Suprapubic skin (tissue), 3 donors: ENCODE data around the gene PITX2.

Experiments used
- POLR2A ChIP-seq, 2 donors: fragments of 450-650 bp; IDR thresholded peaks; one replicate each; pipeline ENCODE4 v1.6.1; 2017; ENCODE audit warnings: antibody characterized with exemption in 2 of 2, mild to moderate bottlenecking in 2 of 2, moderate library complexity in 2 of 2
- TF ChIP-seq, protein P1 (sequence below), 2 donors: fragments of 200-600 bp in 1 of 2; fragments of 450-650 bp in 1 of 2; sonication (generic) in 1 of 2; IDR thresholded peaks; one replicate each; pipeline ENCODE4 v1.5.1; 2016 to 2019; ENCODE audit warnings: antibody characterized with exemption in 2 of 2, mild to moderate bottlenecking in 1 of 2, moderate library complexity in 1 of 2

DNA sequence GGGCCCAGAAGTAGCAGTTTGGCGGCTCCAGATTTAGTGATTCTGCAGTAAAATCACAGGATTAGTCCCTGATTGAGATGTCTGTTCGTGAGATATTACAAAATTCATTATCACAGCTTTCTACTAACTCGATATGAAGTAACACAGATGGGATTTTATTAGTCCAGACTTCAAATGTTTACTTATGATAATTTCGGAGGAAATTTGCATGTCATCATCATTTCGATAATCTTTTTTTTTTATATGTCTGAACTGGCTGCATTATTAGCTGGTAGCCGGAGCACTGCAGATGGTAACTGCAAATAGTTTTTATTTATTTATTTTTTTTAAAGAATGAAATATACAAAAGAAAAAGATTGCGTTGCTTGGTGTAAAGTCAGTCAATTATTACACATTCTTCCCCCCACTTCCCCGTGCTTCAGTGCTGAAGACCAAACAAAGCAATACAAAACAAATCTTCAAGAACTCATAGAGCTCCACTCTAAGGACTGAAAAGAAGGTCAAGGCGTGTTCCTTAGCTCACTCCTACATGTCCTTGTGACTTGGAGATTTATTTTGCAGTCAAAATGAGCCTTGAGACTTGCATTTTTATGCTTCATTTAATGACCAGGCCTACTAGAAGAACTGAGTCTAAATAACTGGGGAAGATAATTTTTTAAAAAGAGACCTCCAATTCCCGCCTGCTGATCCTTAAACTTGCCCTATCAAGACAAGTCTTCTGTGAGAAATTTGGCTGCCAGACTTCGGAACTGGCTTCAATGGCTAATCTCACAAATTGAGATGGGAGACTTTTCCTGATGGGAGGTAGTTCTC, 11.7 kb upstream of the PITX2 start:
- TF ChIP-seq, protein P1, sequence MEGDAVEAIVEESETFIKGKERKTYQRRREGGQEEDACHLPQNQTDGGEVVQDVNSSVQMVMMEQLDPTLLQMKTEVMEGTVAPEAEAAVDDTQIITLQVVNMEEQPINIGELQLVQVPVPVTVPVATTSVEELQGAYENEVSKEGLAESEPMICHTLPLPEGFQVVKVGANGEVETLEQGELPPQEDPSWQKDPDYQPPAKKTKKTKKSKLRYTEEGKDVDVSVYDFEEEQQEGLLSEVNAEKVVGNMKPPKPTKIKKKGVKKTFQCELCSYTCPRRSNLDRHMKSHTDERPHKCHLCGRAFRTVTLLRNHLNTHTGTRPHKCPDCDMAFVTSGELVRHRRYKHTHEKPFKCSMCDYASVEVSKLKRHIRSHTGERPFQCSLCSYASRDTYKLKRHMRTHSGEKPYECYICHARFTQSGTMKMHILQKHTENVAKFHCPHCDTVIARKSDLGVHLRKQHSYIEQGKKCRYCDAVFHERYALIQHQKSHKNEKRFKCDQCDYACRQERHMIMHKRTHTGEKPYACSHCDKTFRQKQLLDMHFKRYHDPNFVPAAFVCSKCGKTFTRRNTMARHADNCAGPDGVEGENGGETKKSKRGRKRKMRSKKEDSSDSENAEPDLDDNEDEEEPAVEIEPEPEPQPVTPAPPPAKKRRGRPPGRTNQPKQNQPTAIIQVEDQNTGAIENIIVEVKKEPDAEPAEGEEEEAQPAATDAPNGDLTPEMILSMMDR (IDR thresholded peaks at IDR 0.05), result no peak
- no peak for TF ChIP-seq POLR2A (IDR thresholded peaks at IDR 0.05)
